Measurements from ENCODE around the gene ULK1. TPM values are rescaled to one million over a fixed set of nuclear protein-coding genes. Genes with fewer than 3 reads are reported as not detected.

The ULK1 gene
- total and polyA plus RNA-seq, 2 donors (not counting 1 experiment from before 2014, with no cell fraction given), result 3.3 to 14.9 TPM

- H3K27ac ChIP-seq (ENCODE audit: insufficient read depth, low read length), result no peak overlapping the region
- no peak overlapping the region for H3K9ac ChIP-seq (ENCODE audit: insufficient read depth, low read length)
- no peaks in the 10 kb centered on the region for H4K20me1 ChIP-seq (ENCODE audit: control insufficient read depth, extremely low read depth, insufficient read depth, low read length)
- H3K4me2 ChIP-seq (ENCODE audit: extremely low read depth, insufficient read depth, low read length), result no peak overlapping the region
- no peaks in the 10 kb centered on the region for H3K27me3 ChIP-seq (ENCODE audit: control insufficient read depth, insufficient read depth, low read length)
- H2AFZ ChIP-seq (ENCODE audit: low read length), result no peak overlapping the region
- TF ChIP-seq, protein P1, sequence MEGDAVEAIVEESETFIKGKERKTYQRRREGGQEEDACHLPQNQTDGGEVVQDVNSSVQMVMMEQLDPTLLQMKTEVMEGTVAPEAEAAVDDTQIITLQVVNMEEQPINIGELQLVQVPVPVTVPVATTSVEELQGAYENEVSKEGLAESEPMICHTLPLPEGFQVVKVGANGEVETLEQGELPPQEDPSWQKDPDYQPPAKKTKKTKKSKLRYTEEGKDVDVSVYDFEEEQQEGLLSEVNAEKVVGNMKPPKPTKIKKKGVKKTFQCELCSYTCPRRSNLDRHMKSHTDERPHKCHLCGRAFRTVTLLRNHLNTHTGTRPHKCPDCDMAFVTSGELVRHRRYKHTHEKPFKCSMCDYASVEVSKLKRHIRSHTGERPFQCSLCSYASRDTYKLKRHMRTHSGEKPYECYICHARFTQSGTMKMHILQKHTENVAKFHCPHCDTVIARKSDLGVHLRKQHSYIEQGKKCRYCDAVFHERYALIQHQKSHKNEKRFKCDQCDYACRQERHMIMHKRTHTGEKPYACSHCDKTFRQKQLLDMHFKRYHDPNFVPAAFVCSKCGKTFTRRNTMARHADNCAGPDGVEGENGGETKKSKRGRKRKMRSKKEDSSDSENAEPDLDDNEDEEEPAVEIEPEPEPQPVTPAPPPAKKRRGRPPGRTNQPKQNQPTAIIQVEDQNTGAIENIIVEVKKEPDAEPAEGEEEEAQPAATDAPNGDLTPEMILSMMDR (conservative IDR thresholded peaks at IDR 0.05 in 1 of 2, IDR thresholded peaks at IDR 0.05 in 1 of 2; ENCODE audit: low read depth in 1 of 2, low read length in 2 of 2), result no peak
- TF ChIP-seq EZH2 (IDR thresholded peaks at IDR 0.05; ENCODE audit: low read length, missing control alignments), result no peak
- H3K79me2 ChIP-seq (ENCODE audit: control insufficient read depth, insufficient read depth, low read length), result no peaks in the 10 kb centered on the region
- DNase-seq (ENCODE audit: low read depth in 2 of 2), result no peak
- peaks cover 3% of the 10 kb centered on the region for H3K4me1 ChIP-seq (ENCODE audit: control insufficient read depth, extremely low read depth, insufficient read depth, low read length)
- no peaks in the 10 kb centered on the region for H3K9me3 ChIP-seq (ENCODE audit: control insufficient read depth, insufficient read depth, low read depth, low read length)
- H3K4me3 ChIP-seq (replicated peaks in 1 of 4; ENCODE audit: control extremely low read depth in 1 of 4, insufficient read depth in 1 of 4, low read depth in 3 of 4, low read length in 4 of 4), result no peak overlapping the region
- H3K36me3 ChIP-seq (ENCODE audit: control insufficient read depth, insufficient read depth, low read length), result no peaks in the 10 kb centered on the region
Observed at GRCh38 chr12:131864469-131864868, 30.0 kb upstream of the ULK1 start.

DNA sequence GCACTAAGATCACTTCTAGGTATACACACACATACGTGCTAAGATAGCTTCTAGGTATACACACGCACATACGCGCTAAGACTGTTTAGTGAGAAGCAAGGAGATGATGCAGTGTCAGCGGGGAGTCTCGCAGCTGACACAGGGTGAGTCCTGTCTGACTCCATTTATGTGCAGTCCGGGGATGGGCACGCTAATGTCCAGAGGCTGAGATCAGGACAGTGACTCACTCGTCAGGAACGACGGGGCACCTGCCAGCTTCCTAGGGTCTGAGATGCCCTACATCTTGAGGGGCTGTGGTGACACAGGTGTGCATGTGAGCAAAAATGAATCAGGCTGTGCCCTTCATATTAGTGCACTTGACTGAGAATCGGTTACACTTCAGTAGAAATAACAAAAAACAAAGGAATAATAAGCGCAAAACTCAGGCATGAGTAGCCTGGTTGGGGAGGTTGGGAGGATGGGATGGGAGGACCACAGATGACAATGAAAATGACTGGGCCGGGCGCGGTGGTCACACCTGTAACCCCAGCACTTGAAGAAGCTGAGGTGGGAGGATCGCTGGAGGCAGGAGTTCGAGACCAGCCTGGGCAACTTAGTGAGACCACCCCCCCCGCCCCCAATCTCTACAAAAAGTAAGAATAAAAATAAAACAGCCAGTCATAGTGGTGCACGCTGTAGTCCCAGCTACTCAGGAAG lies 29.1 kb upstream of the ULK1 start:
- no peak for TF ChIP-seq EZH2 (IDR thresholded peaks at IDR 0.05; ENCODE audit: low read length, missing control alignments)
- TF ChIP-seq, protein P1 (conservative IDR thresholded peaks at IDR 0.05 in 1 of 2, IDR thresholded peaks at IDR 0.05 in 1 of 2; ENCODE audit: low read depth in 1 of 2, low read length in 2 of 2), result no peak
- Histone ChIP-seq H3K27me3 (ENCODE audit: control insufficient read depth, insufficient read depth, low read length) (no peaks in the 10 kb centered on the region), H3K9me3 (ENCODE audit: control insufficient read depth, insufficient read depth, low read depth, low read length) (no peaks in the 10 kb centered on the region), H3K27ac (ENCODE audit: insufficient read depth, low read length) (no peak overlapping the region), H3K4me2 (ENCODE audit: extremely low read depth, insufficient read depth, low read length) (no peak overlapping the region), H3K9ac (ENCODE audit: insufficient read depth, low read length) (no peak overlapping the region), H3K4me3 (replicated peaks in 1 of 4; ENCODE audit: control extremely low read depth in 1 of 4, insufficient read depth in 1 of 4, low read depth in 3 of 4, low read length in 4 of 4) (no peak overlapping the region), H3K36me3 (ENCODE audit: control insufficient read depth, insufficient read depth, low read length) (no peaks in the 10 kb centered on the region), H3K79me2 (ENCODE audit: control insufficient read depth, insufficient read depth, low read length) (no peaks in the 10 kb centered on the region), H2AFZ (ENCODE audit: low read length) (no peak overlapping the region), H4K20me1 (ENCODE audit: control insufficient read depth, extremely low read depth, insufficient read depth, low read length) (no peaks in the 10 kb centered on the region), H3K4me1 (ENCODE audit: control insufficient read depth, extremely low read depth, insufficient read depth, low read length) (peaks cover 6% of the 10 kb centered on the region)
- peak in 1 of 2 donors; percentile 70 for DNase-seq (ENCODE audit: low read depth in 2 of 2)

- Histone ChIP-seq H3K79me2 (ENCODE audit: control insufficient read depth, insufficient read depth, low read length) (no peaks in the 10 kb centered on the region), H3K36me3 (ENCODE audit: control insufficient read depth, insufficient read depth, low read length) (no peaks in the 10 kb centered on the region), H3K27me3 (ENCODE audit: control insufficient read depth, insufficient read depth, low read length) (no peaks in the 10 kb centered on the region), H3K4me1 (ENCODE audit: control insufficient read depth, extremely low read depth, insufficient read depth, low read length) (peaks cover 5% of the 10 kb centered on the region), H2AFZ (ENCODE audit: low read length) (no peak overlapping the region), H3K4me2 (ENCODE audit: extremely low read depth, insufficient read depth, low read length) (no peak overlapping the region), H3K27ac (ENCODE audit: insufficient read depth, low read length) (no peak overlapping the region), H3K4me3 (replicated peaks in 1 of 4; ENCODE audit: control extremely low read depth in 1 of 4, insufficient read depth in 1 of 4, low read depth in 3 of 4, low read length in 4 of 4) (no peak overlapping the region), H3K9ac (ENCODE audit: insufficient read depth, low read length) (no peak overlapping the region), H3K9me3 (ENCODE audit: control insufficient read depth, insufficient read depth, low read depth, low read length) (no peaks in the 10 kb centered on the region), H4K20me1 (ENCODE audit: control insufficient read depth, extremely low read depth, insufficient read depth, low read length) (no peaks in the 10 kb centered on the region)
- DNase-seq (ENCODE audit: low read depth in 2 of 2), result no peak
- TF ChIP-seq, protein P1 (conservative IDR thresholded peaks at IDR 0.05 in 1 of 2, IDR thresholded peaks at IDR 0.05 in 1 of 2; ENCODE audit: low read depth in 1 of 2, low read length in 2 of 2), result no peak
- TF ChIP-seq EZH2 (IDR thresholded peaks at IDR 0.05; ENCODE audit: low read length, missing control alignments), result no peak
Observed at GRCh38 chr12:131867471-131867870, 27.0 kb upstream of the ULK1 start.
